Fibroblast of lung (primary cell): ENCODE data around the gene MUC4. TPM values are rescaled to one million over a fixed set of nuclear protein-coding genes. Genes with fewer than 3 reads are reported as not detected.
"Not testable (repeated sequence)": the region's sequence is repeated elsewhere in the genome, so short reads cannot be mapped to it uniquely, and the experiment has no call there.

ENCODE experiments used
- DNase-seq, 2 donors: peaks; one replicate each; pipeline versions ENCODE4 v3.0.0 to v3.0.0-alpha.2; 2010; ENCODE audit warnings: low read depth in 2 of 2
- H2AFZ ChIP-seq: 2 replicates; pipeline ENCODE4 v1.5.1; 2012; ENCODE audit warnings: low read length, control low read depth, inconsistent platforms
- H3K27ac ChIP-seq: 2 replicates; pipeline ENCODE4 v1.5.1; 2011; ENCODE audit warnings: low read length, control low read depth; ENCODE audit not compliant: insufficient read depth
- H3K27me3 ChIP-seq: 2 replicates; pipeline ENCODE4 v1.5.1; 2011; ENCODE audit warnings: mild to moderate bottlenecking, low read length; ENCODE audit not compliant: control insufficient read depth, insufficient read depth
- H3K36me3 ChIP-seq: 2 replicates; pipeline ENCODE4 v1.5.1; 2011; ENCODE audit warnings: low read length; ENCODE audit not compliant: control insufficient read depth, insufficient read depth
- H3K4me1 ChIP-seq: 2 replicates; pipeline ENCODE4 v1.5.1; 2011; ENCODE audit warnings: low read length; ENCODE audit not compliant: control insufficient read depth, insufficient read depth; ENCODE audit errors: extremely low read depth
- H3K4me2 ChIP-seq: 2 replicates; pipeline ENCODE4 v1.5.1; 2011; ENCODE audit warnings: low read length, control low read depth; ENCODE audit not compliant: insufficient read depth; ENCODE audit errors: extremely low read depth
- H3K4me3 ChIP-seq, 4 experiments: fragments of 200-600 bp in 1 of 4; sonication (generic) in 1 of 4; replicated peaks in 1 of 4; 2 replicates each; pipeline ENCODE4 v1.5.1; 2011 to 2016; ENCODE audit warnings: low read length in 4 of 4, low read depth in 3 of 4, mild to moderate bottlenecking in 3 of 4, control low read depth in 2 of 4, inconsistent platforms in 1 of 4, mixed read lengths in 1 of 4; ENCODE audit not compliant: insufficient read depth in 1 of 4; ENCODE audit errors: control extremely low read depth in 1 of 4
- H3K79me2 ChIP-seq: 2 replicates; pipeline ENCODE4 v1.5.1; 2012; ENCODE audit warnings: mild to moderate bottlenecking, low read length, inconsistent platforms; ENCODE audit not compliant: control insufficient read depth, insufficient read depth
- H3K9ac ChIP-seq: 2 replicates; pipeline ENCODE4 v1.5.1; 2011; ENCODE audit warnings: mild to moderate bottlenecking, low read length, control low read depth; ENCODE audit not compliant: insufficient read depth
- H3K9me3 ChIP-seq: 2 replicates; pipeline ENCODE4 v1.5.1; 2012; ENCODE audit warnings: low read depth, low read length; ENCODE audit not compliant: control insufficient read depth, insufficient read depth
- H4K20me1 ChIP-seq: 2 replicates; pipeline ENCODE4 v1.5.1; 2011; ENCODE audit warnings: low read length; ENCODE audit not compliant: control insufficient read depth, insufficient read depth; ENCODE audit errors: extremely low read depth
- EZH2 ChIP-seq: IDR thresholded peaks from 2 replicates; pipeline ENCODE4 v1.5.1; 2012; ENCODE audit warnings: low read length, control low read depth, mild to moderate bottlenecking; ENCODE audit errors: missing control alignments
- polyA plus RNA-seq, 2 donors: library from polyadenylated mRNA; depleted of rRNA in 1 of 2; stranded (reverse) in 1 of 2; unstranded in 1 of 2; fragments of >200 nt; gene quantifications; 2 replicates each; pipeline ENCODE4 v1.2.1, GENCODE V29; 2011 to 2012; ENCODE audit warnings: missing spikeins in 1 of 2
- total RNA-seq: library from RNA; depleted of rRNA; stranded (reverse); fragments of >200 nt; gene quantifications from 2 replicates; pipeline ENCODE4 v1.2.1, GENCODE V29; 2014
- TF ChIP-seq, protein P1 (sequence below), 2 donors: IDR thresholded peaks in 1 of 2; conservative IDR thresholded peaks in 1 of 2; 1 replicate in 1 of 2; 2 replicates in 1 of 2; pipeline ENCODE4 v1.5.1; 2011 to 2012; ENCODE audit warnings: low read length in 2 of 2, control low read depth in 1 of 2, inconsistent platforms in 1 of 2, low read depth in 1 of 2, mild to moderate bottlenecking in 1 of 2

MUC4 gene
- total and polyA plus RNA-seq, 2 donors (not counting 1 experiment from before 2014, with no cell fraction given), result not detected

DNA sequence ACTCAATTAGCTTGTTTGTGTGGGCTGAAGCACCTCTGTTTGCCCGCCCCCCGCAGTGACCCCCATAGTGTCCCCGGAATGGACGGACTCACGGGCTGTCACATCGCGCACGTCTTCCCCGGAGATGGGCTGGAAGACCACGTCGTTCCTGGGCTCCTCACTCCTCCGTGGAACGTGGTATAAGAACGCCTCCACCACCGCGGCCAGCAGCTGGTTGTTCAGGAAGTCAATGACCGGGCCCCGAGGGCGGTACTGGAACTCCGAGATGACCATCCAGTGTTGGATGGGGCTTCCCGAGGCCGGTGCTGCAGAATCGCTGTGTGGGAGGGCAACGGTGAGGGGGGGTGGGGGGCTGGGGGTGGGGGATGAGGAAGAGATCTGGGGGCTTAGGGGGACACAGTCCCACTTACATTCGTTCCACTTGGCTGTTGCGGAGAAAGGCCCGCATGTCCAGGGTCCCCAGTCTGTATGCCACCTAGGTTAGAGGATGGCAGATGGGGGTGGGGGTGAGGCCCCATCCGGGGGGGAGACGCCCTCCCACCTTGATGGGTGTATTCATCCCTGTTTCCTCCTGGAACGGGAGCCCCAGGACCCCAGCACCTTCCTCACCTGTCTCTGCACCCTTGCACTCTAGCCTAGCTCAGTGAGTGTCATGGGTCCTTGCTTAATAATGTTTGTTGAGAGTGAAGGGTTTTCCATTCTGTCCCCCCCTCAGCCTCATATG lies 60.8 kb downstream of the MUC4 start:
- no peak overlapping the region for H3K4me3 ChIP-seq
- DNase-seq, result no peak
- H3K9ac ChIP-seq, result no peak overlapping the region
- peaks cover 10% of the 10 kb centered on the region for H3K27me3 ChIP-seq
- no peaks in the 10 kb centered on the region for H4K20me1 ChIP-seq
- no peak overlapping the region for H3K27ac ChIP-seq
- H3K4me2 ChIP-seq, result no peak overlapping the region
- H3K36me3 ChIP-seq, result no peaks in the 10 kb centered on the region
- TF ChIP-seq, protein P1, sequence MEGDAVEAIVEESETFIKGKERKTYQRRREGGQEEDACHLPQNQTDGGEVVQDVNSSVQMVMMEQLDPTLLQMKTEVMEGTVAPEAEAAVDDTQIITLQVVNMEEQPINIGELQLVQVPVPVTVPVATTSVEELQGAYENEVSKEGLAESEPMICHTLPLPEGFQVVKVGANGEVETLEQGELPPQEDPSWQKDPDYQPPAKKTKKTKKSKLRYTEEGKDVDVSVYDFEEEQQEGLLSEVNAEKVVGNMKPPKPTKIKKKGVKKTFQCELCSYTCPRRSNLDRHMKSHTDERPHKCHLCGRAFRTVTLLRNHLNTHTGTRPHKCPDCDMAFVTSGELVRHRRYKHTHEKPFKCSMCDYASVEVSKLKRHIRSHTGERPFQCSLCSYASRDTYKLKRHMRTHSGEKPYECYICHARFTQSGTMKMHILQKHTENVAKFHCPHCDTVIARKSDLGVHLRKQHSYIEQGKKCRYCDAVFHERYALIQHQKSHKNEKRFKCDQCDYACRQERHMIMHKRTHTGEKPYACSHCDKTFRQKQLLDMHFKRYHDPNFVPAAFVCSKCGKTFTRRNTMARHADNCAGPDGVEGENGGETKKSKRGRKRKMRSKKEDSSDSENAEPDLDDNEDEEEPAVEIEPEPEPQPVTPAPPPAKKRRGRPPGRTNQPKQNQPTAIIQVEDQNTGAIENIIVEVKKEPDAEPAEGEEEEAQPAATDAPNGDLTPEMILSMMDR (conservative IDR thresholded peaks at IDR 0.05 in 1 of 2, IDR thresholded peaks at IDR 0.05 in 1 of 2; ENCODE audit: low read depth in 1 of 2, low read length in 2 of 2), result no peak
- TF ChIP-seq EZH2, result no peak
- no peak overlapping the region for H2AFZ ChIP-seq
- H3K9me3 ChIP-seq, result no peaks in the 10 kb centered on the region
- H3K4me1 ChIP-seq, result no peaks in the 10 kb centered on the region
- H3K79me2 ChIP-seq, result no peaks in the 10 kb centered on the region

DNA sequence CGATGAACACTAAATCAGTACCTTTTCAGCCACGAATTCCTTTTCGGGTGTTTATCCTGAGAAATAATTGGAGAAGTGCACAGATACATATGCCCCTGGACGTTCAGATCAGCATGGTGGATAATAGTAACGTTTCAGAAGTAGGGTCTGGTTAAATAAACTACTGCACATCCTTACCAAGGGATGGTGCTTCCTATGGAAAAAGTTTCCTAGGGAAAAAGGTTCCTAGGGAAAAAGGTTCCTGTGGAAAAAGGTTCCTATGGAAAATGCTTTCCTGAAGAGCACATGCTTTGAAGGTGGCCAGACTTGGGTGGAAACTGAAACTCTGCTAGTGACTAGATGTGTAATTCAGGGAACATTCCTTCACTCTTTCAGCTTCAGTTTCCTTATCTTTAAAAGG lies 62.6 kb downstream of the MUC4 start:
- H3K9me3 ChIP-seq, H3K4me3 ChIP-seq, H4K20me1 ChIP-seq, H3K79me2 ChIP-seq, DNase-seq, H3K4me2 ChIP-seq, H3K4me1 ChIP-seq, H3K9ac ChIP-seq, H2AFZ ChIP-seq, H3K36me3 ChIP-seq, H3K27me3 ChIP-seq, H3K27ac ChIP-seq: not testable (repeated sequence)

DNA sequence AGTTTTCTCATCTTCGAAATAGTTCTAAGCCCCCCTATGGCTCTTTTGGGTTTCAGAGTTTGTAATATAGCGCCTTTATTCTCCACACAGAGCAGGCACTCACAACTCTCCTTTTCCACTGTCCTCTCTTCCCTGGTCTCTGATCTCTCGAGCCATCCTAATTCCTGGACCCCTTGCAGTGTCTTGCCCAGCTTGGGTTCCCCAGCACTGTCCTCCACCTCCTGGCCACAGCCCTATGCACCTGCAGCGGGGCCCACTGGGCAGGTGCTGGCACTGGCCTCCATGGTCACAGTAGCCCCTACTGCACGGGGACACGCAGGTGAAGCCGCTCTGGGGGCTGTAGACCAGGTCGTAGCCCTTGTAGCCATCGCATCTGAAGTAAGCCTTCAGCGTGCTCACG lies 63.1 kb downstream of the MUC4 start:
- DNase-seq, result no peak
- H3K4me1 ChIP-seq, result no peaks in the 10 kb centered on the region
- H3K36me3 ChIP-seq, result no peaks in the 10 kb centered on the region
- no peak overlapping the region for H3K9ac ChIP-seq
- no peak overlapping the region for H3K4me3 ChIP-seq
- H3K27me3 ChIP-seq, result peaks cover 9% of the 10 kb centered on the region
- H3K27ac ChIP-seq, result no peak overlapping the region
- H3K9me3 ChIP-seq, result no peaks in the 10 kb centered on the region
- no peak overlapping the region for H3K4me2 ChIP-seq
- no peak overlapping the region for H2AFZ ChIP-seq
- H3K79me2 ChIP-seq, result no peaks in the 10 kb centered on the region
- TF ChIP-seq, protein P1 (conservative IDR thresholded peaks at IDR 0.05 in 1 of 2, IDR thresholded peaks at IDR 0.05 in 1 of 2; ENCODE audit: low read depth in 1 of 2, low read length in 2 of 2), result no peak
- TF ChIP-seq EZH2, result no peak
- no peaks in the 10 kb centered on the region for H4K20me1 ChIP-seq
